H1 (cell line): ENCODE data around the gene RPL26. TPM values are rescaled to one million over a fixed set of nuclear protein-coding genes. Genes with fewer than 3 reads are reported as not detected.
"Not testable (repeated sequence)": the region's sequence is repeated elsewhere in the genome, so short reads cannot be mapped to it uniquely, and the experiment has no call there.

Experiments used
- CTCF ChIA-PET: fragments of 300-600 bp; sonication (Branson Sonifier 250); formaldehyde crosslinking; loops from one replicate; lab custom pipeline; 2021; ENCODE audit not compliant: partially characterized antibody; lab: Charles Lee
- POLR2A ChIA-PET: fragments of 300-600 bp; sonication (Branson Sonifier 250); formaldehyde crosslinking; loops from one replicate; lab custom pipeline; 2021; ENCODE audit warnings: inconsistent platforms; ENCODE audit not compliant: partially characterized antibody; lab: Charles Lee
- DNase-seq, 2 experiments: peaks; one replicate each; pipeline versions ENCODE4 v3.0.0 to v3.0.0-alpha.2; 2010 to 2022; ENCODE audit warnings: low spot score in 2 of 2, low read depth in 1 of 2, mixed read lengths in 1 of 2
- FAIRE-seq: peaks from 2 replicates; lab custom pipeline; 2011; peaks lifted over from hg19 to GRCh38; lab: Jason Lieb, UNC
- H2AFZ ChIP-seq: 2 replicates; pipeline ENCODE4 v1.8.1; 2012; ENCODE audit warnings: low read length, inconsistent platforms
- H2AK5ac ChIP-seq: 2 replicates; pipeline ENCODE4 v1.6.1; 2013; ENCODE audit warnings: low read depth, low read length
- H2BK120ac ChIP-seq: replicated peaks from 2 replicates; pipeline ENCODE3; 2013; ENCODE audit warnings: low read depth, low read length, inconsistent platforms
- H2BK12ac ChIP-seq: 2 replicates; pipeline ENCODE4 v1.6.1; 2013; ENCODE audit warnings: low read depth, low read length
- H2BK15ac ChIP-seq: 2 replicates; pipeline ENCODE4 v1.6.1; 2013; ENCODE audit warnings: low read length
- H2BK20ac ChIP-seq: 2 replicates; pipeline ENCODE4 v1.6.1; 2013; ENCODE audit warnings: low read length
- H2BK5ac ChIP-seq: 2 replicates; pipeline ENCODE4 v1.6.1; 2013; ENCODE audit warnings: low read depth, low read length
- H3K14ac ChIP-seq: 2 replicates; pipeline ENCODE4 v1.6.1; 2013; ENCODE audit warnings: inconsistent platforms; ENCODE audit not compliant: insufficient read length
- H3K18ac ChIP-seq: 2 replicates; pipeline ENCODE4 v1.6.1; 2013; ENCODE audit warnings: low read length; ENCODE audit errors: extremely low read depth
- H3K23ac ChIP-seq: 2 replicates; pipeline ENCODE4 v1.6.1; 2013; ENCODE audit warnings: inconsistent platforms; ENCODE audit not compliant: insufficient read length
- H3K23me2 ChIP-seq: 2 replicates; pipeline ENCODE4 v1.6.1; 2013; ENCODE audit warnings: low read depth, low read length
- H3K27ac ChIP-seq: 2 replicates; pipeline ENCODE4 v1.6.1; 2011; ENCODE audit warnings: low read depth, low read length, inconsistent platforms
- H3K27me3 ChIP-seq, 4 experiments: replicated peaks in 1 of 4; 1 replicate in 1 of 4; 2 replicates in 3 of 4; pipeline versions ENCODE4 v1.6.1 to v1.8.1; 2011 to 2013; ENCODE audit warnings: low read length in 3 of 4, mild to moderate bottlenecking in 3 of 4, inconsistent platforms in 2 of 4, mixed read lengths in 2 of 4, moderate library complexity in 1 of 4; ENCODE audit not compliant: control insufficient read depth in 3 of 4, insufficient read depth in 3 of 4; ENCODE audit errors: extremely low read depth in 1 of 4
- H3K36me3 ChIP-seq, 4 experiments: 2 replicates each; pipeline versions ENCODE4 v1.6.1 to v1.8.1; 2011 to 2013; ENCODE audit warnings: mild to moderate bottlenecking in 4 of 4, low read length in 3 of 4, moderate library complexity in 2 of 4, control low read depth in 1 of 4, inconsistent platforms in 1 of 4; ENCODE audit not compliant: insufficient read depth in 4 of 4, control insufficient read depth in 2 of 4
- H3K4ac ChIP-seq: replicated peaks from 2 replicates; pipeline ENCODE3; 2013; ENCODE audit warnings: low read length, low read depth, mixed read lengths, inconsistent platforms; ENCODE audit not compliant: insufficient read length
- H3K4me1 ChIP-seq, 4 experiments: replicated peaks in 1 of 4; 1 replicate in 1 of 4; 2 replicates in 3 of 4; pipeline versions ENCODE4 v1.6.1 to v1.8.1; 2011 to 2013; ENCODE audit warnings: low read length in 3 of 4, inconsistent platforms in 2 of 4, mixed read lengths in 1 of 4; ENCODE audit not compliant: insufficient read depth in 4 of 4, control insufficient read depth in 3 of 4
- H3K4me2 ChIP-seq, 2 experiments: 2 replicates each; pipeline versions ENCODE4 v1.6.1 to v1.8.1; 2011 to 2013; ENCODE audit warnings: low read depth in 2 of 2, low read length in 2 of 2, control low read depth in 1 of 2, inconsistent platforms in 1 of 2, mild to moderate bottlenecking in 1 of 2; ENCODE audit not compliant: insufficient read depth in 1 of 2
- H3K4me3 ChIP-seq, 4 experiments: fragments of 200-600, 300-600 bp in 1 of 4; sonication (generic), shearing (Covaris generic), sonication (Bioruptor Twin) in 1 of 4; 2 replicates each; pipeline versions ENCODE4 v1.5.1 to v1.8.1; 2011 to 2016; ENCODE audit warnings: low read length in 4 of 4, low read depth in 3 of 4, control low read depth in 2 of 4, inconsistent platforms in 2 of 4, mild to moderate bottlenecking in 2 of 4, mixed read lengths in 1 of 4, moderate library complexity in 1 of 4; ENCODE audit not compliant: insufficient read depth in 2 of 4; ENCODE audit errors: extremely low read depth in 1 of 4
- H3K56ac ChIP-seq: replicated peaks from 2 replicates; pipeline ENCODE3; 2013; ENCODE audit warnings: low read depth, mild to moderate bottlenecking, mixed read lengths, low read length, inconsistent platforms; ENCODE audit not compliant: insufficient read length
- H3K79me1 ChIP-seq: 2 replicates; pipeline ENCODE4 v1.6.1; 2013; ENCODE audit warnings: low read depth, low read length, control low read depth
- H3K79me2 ChIP-seq, 2 experiments: 2 replicates each; pipeline versions ENCODE4 v1.6.1 to v1.8.1; 2012 to 2013; ENCODE audit warnings: low read length in 2 of 2, mild to moderate bottlenecking in 2 of 2, inconsistent platforms in 1 of 2; ENCODE audit not compliant: insufficient read depth in 2 of 2, control insufficient read depth in 1 of 2
- H3K9ac ChIP-seq, 4 experiments: replicated peaks in 1 of 4; 1 replicate in 1 of 4; 2 replicates in 3 of 4; pipeline versions ENCODE4 v1.6.1 to v1.8.1; 2011 to 2013; ENCODE audit warnings: low read depth in 3 of 4, low read length in 3 of 4, control low read depth in 2 of 4, mild to moderate bottlenecking in 2 of 4, moderate library complexity in 2 of 4, inconsistent platforms in 1 of 4; ENCODE audit errors: extremely low read depth in 1 of 4
- H3K9me3 ChIP-seq, 2 experiments: 2 replicates each; pipeline versions ENCODE4 v1.6.1 to v1.8.1; 2012 to 2013; ENCODE audit warnings: mild to moderate bottlenecking in 2 of 2, moderate library complexity in 2 of 2, control low read depth in 1 of 2, inconsistent platforms in 1 of 2, low read depth in 1 of 2, low read length in 1 of 2, mixed read lengths in 1 of 2; ENCODE audit not compliant: insufficient read depth in 2 of 2
- H4K20me1 ChIP-seq, 2 experiments: replicated peaks in 1 of 2; 2 replicates each; pipeline versions ENCODE3 to v1.8.1; 2011 to 2013; ENCODE audit warnings: inconsistent platforms in 2 of 2, low read length in 2 of 2, mild to moderate bottlenecking in 1 of 2; ENCODE audit not compliant: insufficient read depth in 2 of 2, control insufficient read depth in 1 of 2
- H4K5ac ChIP-seq: 2 replicates; pipeline ENCODE4 v1.6.1; 2013; ENCODE audit warnings: low read length, low read depth, mixed read lengths, inconsistent platforms; ENCODE audit not compliant: insufficient read length
- H4K8ac ChIP-seq: 2 replicates; pipeline ENCODE4 v1.8.0; 2013; ENCODE audit warnings: mild to moderate bottlenecking, moderate library complexity, low read length, inconsistent platforms; ENCODE audit not compliant: insufficient read depth; ENCODE audit errors: extremely low read depth
- H4K91ac ChIP-seq: replicated peaks from 2 replicates; pipeline ENCODE3; 2013; ENCODE audit warnings: low read length, mixed read lengths, inconsistent platforms; ENCODE audit not compliant: insufficient read length
- WGBS, 2 experiments: shearing (Covaris generic) in 1 of 2; methylation state at CpG; one replicate each; pipeline versions ENCODE4 v1.1.6 to v1.1.7; 2013 to 2015; ENCODE audit warnings: low lambda C conversion rate in 2 of 2, mixed read lengths in 2 of 2, inconsistent platforms in 1 of 2, low coverage in 1 of 2, missing lambda C conversion rate in 1 of 2; ENCODE audit not compliant: insufficient replicate concordance in 2 of 2, insufficient coverage in 1 of 2, insufficient read length in 1 of 2; ENCODE audit errors: extremely low coverage in 1 of 2, missing lambda C conversion rate in 1 of 2; 5-methylcytosine and 5-hydroxymethylcytosine counted together
- polyA plus RNA-seq, 7 experiments: library from polyadenylated mRNA; depleted of rRNA in 3 of 7; stranded (reverse) in 5 of 7; unstranded in 2 of 7; fragments of >200 nt in 5 of 7; fragments of 200-250 nt in 2 of 7; gene quantifications; 1 replicate in 5 of 7; 2 replicates in 1 of 7; 4 replicates in 1 of 7; pipeline versions ENCODE4 v1.2.1 to v1.2.3, GENCODE V29; 2011 to 2013; ENCODE audit warnings: missing spikeins in 2 of 7, mixed read lengths in 2 of 7
- total RNA-seq: library from RNA; stranded (reverse); fragmentation: NEBNext Ultra II Directional; extraction: Animal tissue kit (Norgen Biotek cat#: 25700); gene quantifications from 2 replicates; pipeline ENCODE4 v1.2.1, GENCODE V29; 2021

The RPL26 gene
- total and polyA plus RNA-seq, 2 of the 8 experiments (the other 6 are each of a cell fraction or from before 2014, with no cell fraction given), result 1,963 to 2,554 TPM

GRCh38 chr17:8394497-8394896, 11.5 kb upstream of the RPL26 start:
- H4K8ac ChIP-seq, H3K23me2 ChIP-seq, H3K4me2 ChIP-seq, H3K79me2 ChIP-seq, H3K14ac ChIP-seq, H3K4me3 ChIP-seq, FAIRE-seq, H4K20me1 ChIP-seq, H3K27ac ChIP-seq, H3K23ac ChIP-seq, H4K5ac ChIP-seq, H3K18ac ChIP-seq, H3K27me3 ChIP-seq, H2BK20ac ChIP-seq, H2BK12ac ChIP-seq, H3K79me1 ChIP-seq, H4K91ac ChIP-seq, H2AK5ac ChIP-seq, H2BK15ac ChIP-seq, H3K4ac ChIP-seq, H3K9ac ChIP-seq, H3K9me3 ChIP-seq, H3K56ac ChIP-seq, H3K36me3 ChIP-seq, H2BK5ac ChIP-seq, H2BK120ac ChIP-seq, DNase-seq, H2AFZ ChIP-seq: not testable (repeated sequence)
- WGBS, 2 experiments, result 85% methylated on average over 9 of the region's 9 CpGs; no CpG with 5 or more reads in 1 of the 2 experiments
- ChIA-PET CTCF (interaction anchor here (1.8 to 2.5 kb wide), 3 partner anchors 11 to 26 kb away, joined by 5 to 16 read pairs (median 6); no protein-coding TSS in a partner anchor), POLR2A (interaction anchor here (0.8 to 4.7 kb wide), 4 partner anchors 8 to 221 kb away, joined by 3 to 51 read pairs (median 6); partner anchors contain the start of gene RPL26)
- peaks cover 4 to 12% (median 4%) of the 10 kb centered on the region in 4 experiments; a peak in 6 of 7 replicates for H3K4me1 ChIP-seq
